ENCODE measurements around the gene ZCWPW1.

The ZCWPW1 gene

GRCh38 chr7:100434297-100435144 is 6.0 kb upstream of the ZCWPW1 start:
- peak overlapping the region; percentile 79 for H3K4me3 ChIP-seq (ENCODE audit: low read depth, low read length)
- no peak for DNase-seq (ENCODE audit: low read depth)

GRCh38 chr7:100433592-100434296 is 5.2 kb upstream of the ZCWPW1 start:
- no peak overlapping the region for H3K4me3 ChIP-seq (ENCODE audit: low read depth, low read length)
- no peak for DNase-seq (ENCODE audit: low read depth)

- no peak overlapping the region for H3K4me3 ChIP-seq (ENCODE audit: low read depth, low read length)
- no peak for DNase-seq (ENCODE audit: low read depth)
Observed at GRCh38 chr7:100433276-100433591, 4.7 kb upstream of the ZCWPW1 start.

- H3K4me3 ChIP-seq (ENCODE audit: low read depth, low read length): no peak overlapping the region
- no peak for DNase-seq (ENCODE audit: low read depth)
Observed at GRCh38 chr7:100432621-100433275, 4.2 kb upstream of the ZCWPW1 start.

GRCh38 chr7:100432053-100432452 is 3.5 kb upstream of the ZCWPW1 start:
- no peak overlapping the region for H3K4me3 ChIP-seq (ENCODE audit: low read depth, low read length)

GRCh38 chr7:100431286-100431735 is 2.8 kb upstream of the ZCWPW1 start:
- peak overlapping the region; percentile 80 for H3K4me3 ChIP-seq (ENCODE audit: low read depth, low read length)
- DNase-seq (ENCODE audit: low read depth): no peak

More at GRCh38 chr7:100432053-100432452, 3.5 kb upstream of the ZCWPW1 start:
- no peak for DNase-seq (ENCODE audit: low read depth)

- no peak for DNase-seq (ENCODE audit: low read depth)
- peak overlapping the region; percentile 80 for H3K4me3 ChIP-seq (ENCODE audit: low read depth, low read length)
Observed at GRCh38 chr7:100430493-100431285, 2.2 kb upstream of the ZCWPW1 start.

GRCh38 chr7:100429637-100430492 is 1.4 kb upstream of the ZCWPW1 start, which contains the start of gene MEPCE:
MEPCE (plus strand) TSS chr7:100429831; CDS start chr7:100430019, 188 bp downstream.
- peak; percentile 88 for DNase-seq (ENCODE audit: low read depth)
- H3K4me3 ChIP-seq (ENCODE audit: low read depth, low read length): peak within 1 kb of the TSS; percentile 80

- DNase-seq (ENCODE audit: low read depth): peak; percentile 99
- peak overlapping the region; percentile 80 for H3K4me3 ChIP-seq (ENCODE audit: low read depth, low read length)
Observed at GRCh38 chr7:100428967-100429636, 599 bp upstream of the ZCWPW1 start.

GRCh38 chr7:100427762-100428198 is 723 bp downstream of the ZCWPW1 start:
- DNase-seq (ENCODE audit: low read depth): no peak
- peak overlapping the region; percentile 80 for H3K4me3 ChIP-seq (ENCODE audit: low read depth, low read length)

- DNase-seq (ENCODE audit: low read depth): no peak
- H3K4me3 ChIP-seq (ENCODE audit: low read depth, low read length): no peak overlapping the region
Observed at GRCh38 chr7:100426516-100426915, 2.0 kb downstream of the ZCWPW1 start.

- H3K4me3 ChIP-seq (ENCODE audit: low read depth, low read length): no peak overlapping the region
- DNase-seq (ENCODE audit: low read depth): no peak
Observed at GRCh38 chr7:100425347-100425746, 3.2 kb downstream of the ZCWPW1 start.

- DNase-seq (ENCODE audit: low read depth): no peak
- H3K4me3 ChIP-seq (ENCODE audit: low read depth, low read length): no peak overlapping the region
Observed at GRCh38 chr7:100423315-100423714, 5.2 kb downstream of the ZCWPW1 start.

GRCh38 chr7:100419660-100420226 is 8.8 kb downstream of the ZCWPW1 start:
- DNase-seq (ENCODE audit: low read depth): no peak
- H3K4me3 ChIP-seq (ENCODE audit: low read depth, low read length): no peak overlapping the region

GRCh38 chr7:100418930-100419659 is 9.4 kb downstream of the ZCWPW1 start:
- no peak overlapping the region for H3K4me3 ChIP-seq (ENCODE audit: low read depth, low read length)
- no peak for DNase-seq (ENCODE audit: low read depth)

GRCh38 chr7:100415448-100415847 is 13.1 kb downstream of the ZCWPW1 start:
- H3K4me3 ChIP-seq (ENCODE audit: low read depth, low read length): no peak overlapping the region
- no peak for DNase-seq (ENCODE audit: low read depth)

- no peak overlapping the region for H3K4me3 ChIP-seq (ENCODE audit: low read depth, low read length)
- no peak for DNase-seq (ENCODE audit: low read depth)
Observed at GRCh38 chr7:100413889-100414288, 14.6 kb downstream of the ZCWPW1 start.
